ENCODE results near the gene SEPTIN7. TPM values are rescaled to one million over a fixed set of nuclear protein-coding genes. Genes with fewer than 3 reads are reported as not detected.

The SEPTIN7 gene
- total RNA-seq, 2 experiments from 2014 or later: 175 to 270 TPM

GRCh38 chr7:35771776-35772175 lies 29.1 kb upstream of the SEPTIN7 start:
- no peaks in the 10 kb centered on the region for H3K4me1 ChIP-seq (ENCODE audit: insufficient read depth, low read length, poor library complexity, severe bottlenecking)
- no peak for DNase-seq (ENCODE audit: low spot score)
- no peaks in the 10 kb centered on the region for H3K36me3 ChIP-seq (ENCODE audit: insufficient read depth, low read length)
- no peaks in the 10 kb centered on the region for H3K79me2 ChIP-seq (ENCODE audit: insufficient read depth, low read depth, low read length)
- BruUV-seq (replicated peaks): no TSS peak
- intact Hi-C loops (cut with micrococcal nuclease; ENCODE audit: unreplicated experiment): no loop called here
- no peaks in the 10 kb centered on the region for H3K9me3 ChIP-seq (ENCODE audit: low read length)
- CTCF ChIA-PET (ENCODE audit: unreplicated experiment): interaction anchor here (1.6 kb wide), 1 partner anchor 42 kb away, joined by 4 read pairs; no protein-coding TSS in a partner anchor
- H3K4me2 ChIP-seq (ENCODE audit: low read length): no peak overlapping the region
- H3K9me2 ChIP-seq (ENCODE audit: insufficient read depth, low read length): no peaks in the 10 kb centered on the region
- no peak for TF ChIP-seq CTCF (conservative IDR thresholded peaks at IDR 0.05; ENCODE audit: low read length)
- no peak for TF ChIP-seq EZH2phosphoT487 (IDR thresholded peaks at IDR 0.05; ENCODE audit: borderline replicate concordance, low read depth, low read length)
- no peak overlapping the region for H3K27ac ChIP-seq (ENCODE audit: low read depth, low read length, poor library complexity, severe bottlenecking)
- H2AFZ ChIP-seq (ENCODE audit: low read length): no peak overlapping the region
- no peak overlapping the region for H3K4me3 ChIP-seq (ENCODE audit: low read depth, low read length, poor library complexity, severe bottlenecking)
- no peaks in the 10 kb centered on the region for H4K20me1 ChIP-seq (ENCODE audit: insufficient read depth, low read length)
- POLR2A ChIA-PET: interaction anchor here (0.6 to 0.9 kb wide), 3 partner anchors 12 to 37 kb away, joined by 3 to 5 read pairs (median 3); no protein-coding TSS in a partner anchor

GRCh38 chr7:35773994-35774393 lies 26.9 kb upstream of the SEPTIN7 start:
- Histone ChIP-seq H3K4me3 (ENCODE audit: low read depth, low read length, poor library complexity, severe bottlenecking) (no peak overlapping the region), H4K20me1 (ENCODE audit: insufficient read depth, low read length) (no peaks in the 10 kb centered on the region), H3K4me1 (ENCODE audit: insufficient read depth, low read length, poor library complexity, severe bottlenecking) (no peaks in the 10 kb centered on the region), H3K79me2 (ENCODE audit: insufficient read depth, low read depth, low read length) (no peaks in the 10 kb centered on the region), H3K27ac (ENCODE audit: low read depth, low read length, poor library complexity, severe bottlenecking) (no peak overlapping the region), H3K9me2 (ENCODE audit: insufficient read depth, low read length) (no peaks in the 10 kb centered on the region), H3K4me2 (ENCODE audit: low read length) (no peak overlapping the region), H3K36me3 (ENCODE audit: insufficient read depth, low read length) (no peaks in the 10 kb centered on the region), H3K9me3 (ENCODE audit: low read length) (no peaks in the 10 kb centered on the region), H2AFZ (ENCODE audit: low read length) (no peak overlapping the region)
- intact Hi-C loops (cut with micrococcal nuclease; ENCODE audit: unreplicated experiment): no loop called here
- ChIA-PET POLR2A (no interaction called here), CTCF (ENCODE audit: unreplicated experiment) (no interaction called here)
- DNase-seq (ENCODE audit: low spot score): no peak
- BruUV-seq (replicated peaks): no TSS peak
- no peak for TF ChIP-seq CTCF (conservative IDR thresholded peaks at IDR 0.05; ENCODE audit: low read length)
- no peak for TF ChIP-seq EZH2phosphoT487 (IDR thresholded peaks at IDR 0.05; ENCODE audit: borderline replicate concordance, low read depth, low read length)

- H3K36me3 ChIP-seq (ENCODE audit: insufficient read depth, low read length): no peaks in the 10 kb centered on the region
- no peak for TF ChIP-seq EZH2phosphoT487 (IDR thresholded peaks at IDR 0.05; ENCODE audit: borderline replicate concordance, low read depth, low read length)
- TF ChIP-seq CTCF (conservative IDR thresholded peaks at IDR 0.05; ENCODE audit: low read length): no peak
- no peak overlapping the region for H3K4me3 ChIP-seq (ENCODE audit: low read depth, low read length, poor library complexity, severe bottlenecking)
- no peak overlapping the region for H2AFZ ChIP-seq (ENCODE audit: low read length)
- no peaks in the 10 kb centered on the region for H3K79me2 ChIP-seq (ENCODE audit: insufficient read depth, low read depth, low read length)
- H3K9me2 ChIP-seq (ENCODE audit: insufficient read depth, low read length): no peaks in the 10 kb centered on the region
- ChIA-PET POLR2A (interaction anchor here (1.0 to 1.8 kb wide), 3 partner anchors 10 to 42 kb away, joined by 3 to 4 read pairs (median 3); no protein-coding TSS in a partner anchor), CTCF (ENCODE audit: unreplicated experiment) (no interaction called here)
- H3K4me1 ChIP-seq (ENCODE audit: insufficient read depth, low read length, poor library complexity, severe bottlenecking): no peaks in the 10 kb centered on the region
- DNase-seq (ENCODE audit: low spot score): no peak
- no TSS peak for BruUV-seq (replicated peaks)
- H3K27ac ChIP-seq (ENCODE audit: low read depth, low read length, poor library complexity, severe bottlenecking): no peak overlapping the region
- H3K9me3 ChIP-seq (ENCODE audit: low read length): no peaks in the 10 kb centered on the region
- H3K4me2 ChIP-seq (ENCODE audit: low read length): no peak overlapping the region
- no peaks in the 10 kb centered on the region for H4K20me1 ChIP-seq (ENCODE audit: insufficient read depth, low read length)
- intact Hi-C loops (cut with micrococcal nuclease; ENCODE audit: unreplicated experiment): no loop called here
Measured at GRCh38 chr7:35776686-35777085, 24.2 kb upstream of the SEPTIN7 start.
